Bronchial epithelial cell (primary cell): Measurements from ENCODE around the gene CTDP1. TPM values are rescaled to one million over a fixed set of nuclear protein-coding genes. Genes with fewer than 3 reads are reported as not detected.

Source experiments
- DNase-seq: peaks from one replicate; pipeline ENCODE4 v3.0.0-alpha.2; 2010; ENCODE audit warnings: low read depth
- FAIRE-seq: peaks from 2 replicates; lab custom pipeline; 2011; peaks lifted over from hg19 to GRCh38; lab: Jason Lieb, UNC
- H3K27me3 ChIP-seq: 2 replicates; pipeline ENCODE4 v1.5.1; 2011; ENCODE audit warnings: low read length; ENCODE audit not compliant: control insufficient read depth, insufficient read depth
- H3K36me3 ChIP-seq: 2 replicates; pipeline ENCODE4 v1.5.1; 2011; ENCODE audit warnings: low read length; ENCODE audit not compliant: control insufficient read depth, insufficient read depth
- H3K4me3 ChIP-seq: 2 replicates; pipeline ENCODE4 v1.5.1; 2011; ENCODE audit warnings: mild to moderate bottlenecking, low read depth, low read length, control low read depth
- total RNA-seq: library from RNA; depleted of rRNA; stranded (reverse); fragments of >200 nt; gene quantifications from 2 replicates; pipeline ENCODE4 v1.2.1, GENCODE V29; 2014
- TF ChIP-seq, protein P1 (sequence below): IDR thresholded peaks from 2 replicates; pipeline ENCODE4 v1.5.1; 2011; ENCODE audit warnings: mild to moderate bottlenecking, moderate library complexity, low read length, control low read depth, inconsistent platforms; ENCODE audit not compliant: insufficient read depth, severe bottlenecking

The CTDP1 gene
- total RNA-seq, 1 donor from 2014 or later, result 27.1 TPM

DNA sequence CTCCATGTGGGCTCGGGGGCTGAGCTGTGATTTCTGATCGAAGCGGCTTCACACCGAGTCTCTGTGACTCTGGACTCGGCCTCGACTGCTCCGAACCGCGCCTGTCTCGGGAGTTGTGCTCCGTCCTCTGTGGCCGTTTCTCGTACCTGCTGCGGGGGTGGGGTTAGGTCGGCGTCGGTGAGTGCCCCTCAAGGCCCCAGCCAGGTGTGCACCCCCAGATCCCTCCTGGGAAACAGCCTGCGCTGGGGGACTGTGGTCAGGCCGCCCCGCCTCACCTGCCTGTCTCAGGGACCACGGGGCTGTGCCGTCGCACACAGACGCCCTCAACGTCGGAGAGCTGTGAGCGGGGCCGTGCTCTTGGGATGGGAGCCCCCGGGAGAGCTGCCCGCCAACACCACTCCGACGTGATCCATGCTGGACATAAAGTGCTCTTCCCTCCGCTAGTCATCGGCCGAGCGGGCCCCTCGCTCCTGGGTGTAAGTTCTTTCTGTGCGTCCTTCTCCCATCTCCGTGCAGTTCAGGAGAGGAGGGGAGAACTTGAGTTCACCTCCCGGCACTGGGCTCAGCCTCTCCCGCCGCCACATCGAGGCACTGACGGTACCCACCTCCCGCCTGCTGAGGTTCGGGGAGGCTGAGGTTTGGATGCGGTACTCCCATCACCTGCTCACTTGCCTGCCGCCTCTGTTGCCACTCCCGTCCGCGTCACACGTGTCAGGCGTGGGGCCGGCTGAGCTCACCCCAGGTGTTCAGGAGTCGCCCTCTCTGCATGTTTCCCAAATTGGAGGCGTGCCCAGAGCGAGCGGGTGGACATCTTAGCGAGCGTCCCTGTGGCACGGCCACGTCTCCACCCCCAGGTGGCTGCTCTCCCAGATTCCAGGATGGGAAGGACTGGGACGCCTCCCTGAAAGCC, 55.7 kb downstream of the CTDP1 start:
- Histone ChIP-seq H3K36me3 (peaks cover 19% of the 10 kb centered on the region), H3K4me3 (no peak overlapping the region), H3K27me3 (no peaks in the 10 kb centered on the region)
- FAIRE-seq (no peak), DNase-seq (no peak)
- TF ChIP-seq, protein P1, sequence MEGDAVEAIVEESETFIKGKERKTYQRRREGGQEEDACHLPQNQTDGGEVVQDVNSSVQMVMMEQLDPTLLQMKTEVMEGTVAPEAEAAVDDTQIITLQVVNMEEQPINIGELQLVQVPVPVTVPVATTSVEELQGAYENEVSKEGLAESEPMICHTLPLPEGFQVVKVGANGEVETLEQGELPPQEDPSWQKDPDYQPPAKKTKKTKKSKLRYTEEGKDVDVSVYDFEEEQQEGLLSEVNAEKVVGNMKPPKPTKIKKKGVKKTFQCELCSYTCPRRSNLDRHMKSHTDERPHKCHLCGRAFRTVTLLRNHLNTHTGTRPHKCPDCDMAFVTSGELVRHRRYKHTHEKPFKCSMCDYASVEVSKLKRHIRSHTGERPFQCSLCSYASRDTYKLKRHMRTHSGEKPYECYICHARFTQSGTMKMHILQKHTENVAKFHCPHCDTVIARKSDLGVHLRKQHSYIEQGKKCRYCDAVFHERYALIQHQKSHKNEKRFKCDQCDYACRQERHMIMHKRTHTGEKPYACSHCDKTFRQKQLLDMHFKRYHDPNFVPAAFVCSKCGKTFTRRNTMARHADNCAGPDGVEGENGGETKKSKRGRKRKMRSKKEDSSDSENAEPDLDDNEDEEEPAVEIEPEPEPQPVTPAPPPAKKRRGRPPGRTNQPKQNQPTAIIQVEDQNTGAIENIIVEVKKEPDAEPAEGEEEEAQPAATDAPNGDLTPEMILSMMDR, result no peak

DNA sequence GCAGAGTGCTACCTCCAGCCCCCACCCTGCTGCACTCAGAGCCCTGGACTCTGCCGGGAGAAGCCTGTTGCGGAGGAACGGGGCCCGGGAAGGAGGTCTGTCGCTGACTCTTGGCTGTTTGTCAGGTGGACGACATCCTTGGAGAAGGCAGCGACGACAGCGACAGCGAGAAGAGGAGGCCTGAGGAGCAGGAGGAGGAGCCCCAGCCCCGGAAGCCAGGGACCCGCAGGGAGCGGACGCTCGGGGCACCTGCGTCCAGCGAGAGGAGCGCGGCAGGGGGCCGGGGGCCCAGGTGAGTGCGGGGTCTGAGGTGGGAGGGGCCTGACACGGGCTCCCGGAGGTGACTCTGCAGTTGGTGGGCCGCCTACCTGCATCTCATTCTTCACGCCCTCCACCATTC, 56.6 kb downstream of the CTDP1 start:
- no peaks in the 10 kb centered on the region for H3K27me3 ChIP-seq
- H3K36me3 ChIP-seq, result peaks cover 13% of the 10 kb centered on the region
- FAIRE-seq (no peak), DNase-seq (no peak)
- TF ChIP-seq, protein P1, result no peak
- H3K4me3 ChIP-seq, result no peak overlapping the region

DNA sequence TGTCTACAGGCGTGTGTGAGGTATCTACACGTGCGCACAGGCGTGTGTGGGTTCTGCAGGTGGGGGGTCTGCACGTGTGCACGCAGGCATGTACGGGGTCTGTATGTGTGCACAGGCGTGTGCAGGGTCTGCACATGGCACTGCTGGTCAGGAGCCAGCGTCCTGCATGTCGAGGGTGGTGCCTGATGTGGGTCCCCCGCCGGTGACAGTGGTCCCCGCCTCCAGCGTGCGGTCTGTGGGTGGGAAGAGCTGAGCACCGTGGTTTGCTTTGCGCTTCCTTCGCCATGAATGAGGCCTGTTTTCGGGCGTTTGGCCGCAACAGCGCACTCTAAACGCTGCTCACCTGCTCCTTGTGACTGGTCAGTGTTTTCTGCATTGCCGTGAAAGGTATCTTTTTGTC, 57.2 kb downstream of the CTDP1 start:
- FAIRE-seq, result no peak
- Histone ChIP-seq H3K27me3 (no peaks in the 10 kb centered on the region), H3K36me3 (peaks cover 13% of the 10 kb centered on the region), H3K4me3 (no peak overlapping the region)
- no peak for DNase-seq
- TF ChIP-seq, protein P1, result no peak

DNA sequence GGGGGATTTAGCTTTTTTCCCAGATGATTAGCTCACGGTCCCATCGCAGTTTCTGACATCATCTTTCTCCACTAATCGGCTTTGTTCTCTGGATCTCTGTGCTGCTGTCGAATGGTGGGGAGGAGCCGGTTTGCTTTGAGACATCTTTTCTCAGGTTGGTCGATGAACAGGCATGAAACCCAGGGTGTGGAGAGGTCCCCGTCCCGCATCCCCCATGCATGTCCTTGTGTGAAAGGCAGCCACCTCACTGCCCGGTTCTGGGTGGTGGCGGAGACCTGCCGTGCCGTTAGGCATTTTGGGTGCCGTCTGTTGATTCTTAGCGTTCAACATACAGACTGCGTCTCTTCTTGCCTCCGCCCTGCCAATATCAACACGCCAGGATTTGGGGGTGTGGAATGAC, 57.8 kb downstream of the CTDP1 start:
- Histone ChIP-seq H3K4me3 (no peak overlapping the region), H3K36me3 (peaks cover 13% of the 10 kb centered on the region), H3K27me3 (no peaks in the 10 kb centered on the region)
- no peak for DNase-seq
- FAIRE-seq, result peak; percentile 7
- TF ChIP-seq, protein P1, result no peak

DNA sequence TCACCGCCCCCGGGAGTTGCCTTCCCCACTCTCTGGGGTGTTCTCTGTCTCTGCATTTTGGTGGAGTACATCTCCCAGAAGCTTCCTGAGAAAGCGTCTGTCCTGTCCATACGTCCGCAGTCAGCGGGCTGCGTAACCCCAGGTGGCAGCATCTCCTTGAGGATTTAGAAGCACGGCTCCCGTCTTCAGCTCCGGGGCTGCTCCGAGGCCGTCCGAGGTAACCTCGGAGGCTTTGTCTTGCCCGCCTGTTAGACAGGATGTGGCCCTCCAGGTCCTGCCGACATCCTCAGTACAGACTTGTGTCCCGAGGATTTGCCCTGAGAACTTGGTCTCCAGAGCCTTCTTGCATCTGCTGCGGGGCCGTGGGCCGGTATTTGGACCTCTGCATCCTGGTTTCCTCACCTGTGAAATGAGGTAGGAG, 58.4 kb downstream of the CTDP1 start:
- no peak for FAIRE-seq
- TF ChIP-seq, protein P1, result no peak
- peaks cover 15% of the 10 kb centered on the region for H3K36me3 ChIP-seq

More for the DNA sequence above, 58.4 kb downstream of the CTDP1 start:
- Histone ChIP-seq H3K4me3 (no peak overlapping the region), H3K27me3 (no peaks in the 10 kb centered on the region)
- no peak for DNase-seq
